GM12873 (cell line): Measurements from ENCODE around the gene SPIRE2.

Experiments
- CTCF ChIP-seq: IDR thresholded peaks from 2 replicates; pipeline ENCODE4 v1.5.1; 2012; ENCODE audit warnings: low read depth, mild to moderate bottlenecking, moderate library complexity, low read length, control low read depth; ENCODE audit not compliant: insufficient read depth; ENCODE audit errors: missing control alignments

The SPIRE2 gene

DNA sequence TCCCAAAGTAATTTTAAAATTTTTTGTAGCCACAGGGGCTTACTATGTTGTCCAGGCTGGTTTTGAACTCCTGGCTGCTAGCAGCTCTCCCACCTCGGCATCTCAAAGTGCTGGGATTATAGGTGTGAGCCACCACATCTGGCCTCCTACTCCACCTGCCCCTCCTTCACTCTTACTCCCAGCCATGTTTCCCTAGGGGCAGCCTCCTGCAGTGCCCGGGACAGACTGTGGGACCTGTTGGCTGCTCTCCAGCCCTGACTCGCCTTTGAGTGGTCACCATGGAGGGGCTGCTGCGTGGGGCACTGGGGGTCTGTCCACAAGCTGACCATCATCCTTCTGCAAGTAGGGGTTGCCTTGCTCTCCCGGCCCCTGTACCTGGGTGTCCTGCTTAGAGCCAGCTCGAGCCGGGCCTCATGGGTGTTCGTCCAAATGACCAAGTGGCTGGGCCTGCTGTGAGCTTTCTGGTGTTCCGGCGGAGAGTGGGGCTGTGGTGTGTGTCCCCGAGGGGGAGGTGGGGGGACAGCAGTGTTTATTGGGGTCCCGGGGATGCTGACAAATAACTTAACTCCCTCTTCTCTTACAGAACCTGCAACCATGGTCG, 16.6 kb downstream of the SPIRE2 start:
- TF ChIP-seq CTCF, result no peak

GRCh38 chr16:89845417-89845816, 17.1 kb downstream of the SPIRE2 start:
- TF ChIP-seq CTCF, result no peak

GRCh38 chr16:89847051-89847939, 19.0 kb downstream of the SPIRE2 start:
- no peak for TF ChIP-seq CTCF

DNA sequence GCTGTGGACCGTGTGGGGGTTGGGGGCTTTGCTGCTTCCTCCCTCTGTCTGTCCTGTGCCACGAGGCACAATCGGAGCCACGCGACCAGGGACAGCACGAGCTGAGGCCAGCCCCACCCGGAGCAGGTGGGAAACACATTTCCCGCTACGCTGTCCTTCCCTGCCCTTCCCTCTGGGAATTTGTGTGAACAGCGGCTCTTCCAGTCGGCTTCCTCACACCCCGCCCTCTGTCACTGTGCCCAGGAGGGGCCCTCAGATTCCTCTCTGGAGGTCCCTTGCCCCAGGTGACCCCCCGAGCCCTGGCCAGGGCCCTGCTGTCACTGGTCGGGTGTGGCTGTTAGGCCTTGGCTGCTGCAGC, 19.6 kb downstream of the SPIRE2 start:
- TF ChIP-seq CTCF, result no peak

- no peak for TF ChIP-seq CTCF
Observed at GRCh38 chr16:89848974-89849373, 20.7 kb downstream of the SPIRE2 start.

GRCh38 chr16:89853306-89853993, 25.2 kb downstream of the SPIRE2 start:
- no peak for TF ChIP-seq CTCF

DNA sequence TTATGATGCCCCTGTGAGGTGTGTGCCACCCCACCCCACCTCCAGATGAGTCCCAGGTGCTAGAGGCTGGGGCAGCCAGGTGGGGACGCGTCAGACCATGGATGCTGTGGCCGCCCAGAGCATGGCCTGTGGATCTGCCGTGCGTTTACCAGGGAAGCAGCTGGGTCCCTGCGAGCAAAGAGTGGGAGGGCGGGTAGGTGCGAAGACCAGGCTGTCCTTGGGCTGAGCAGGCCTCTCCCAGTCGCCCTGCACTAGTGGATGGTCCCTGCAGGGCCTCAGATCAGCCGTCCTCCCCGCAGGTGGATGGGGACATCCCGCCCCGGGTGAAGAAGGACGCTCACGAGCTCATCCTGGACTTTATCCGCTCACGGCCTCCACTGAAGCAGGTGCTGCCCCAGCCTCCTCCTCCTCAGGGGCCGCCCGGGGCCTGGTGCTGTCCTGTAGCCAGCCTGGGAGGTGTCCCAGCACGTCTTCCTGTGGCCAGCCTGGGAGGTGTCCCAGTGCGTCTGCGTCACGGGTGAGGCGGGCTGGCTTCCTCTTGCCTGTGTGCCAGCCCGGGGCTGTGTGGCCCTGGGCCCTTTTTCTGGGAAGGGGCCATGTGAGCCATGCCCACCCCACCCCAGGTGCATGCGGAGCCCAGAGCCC, 27.1 kb downstream of the SPIRE2 start:
- TF ChIP-seq CTCF, result no peak
